Transverse colon (tissue), 4 donors: Measurements from ENCODE around the gene TMEM72.

Experiments
- CTCF ChIP-seq, 5 experiments: fragments of 200-600 bp in 3 of 5; fragments of 450-650 bp in 2 of 5; sonication (generic) in 3 of 5; IDR thresholded peaks; 1 replicate in 2 of 5; 2 replicates in 3 of 5; pipeline ENCODE4 v1.5.1; 2016 to 2017; ENCODE audit warnings: antibody characterized with exemption in 5 of 5, inconsistent platforms in 3 of 5, mild to moderate bottlenecking in 2 of 5, moderate library complexity in 1 of 5
- POLR2AphosphoS5 ChIP-seq, 3 donors: sonication (generic); formaldehyde crosslinking; IDR thresholded peaks; one replicate each; pipeline ENCODE4 v1.6.1; 2016; ENCODE audit warnings: antibody characterized with exemption in 3 of 3

GRCh38 chr10:44959247-44960087, 48.3 kb downstream of the TMEM72 start, which contains the start of gene RASSF4:
- TF ChIP-seq CTCF (IDR thresholded peaks at IDR 0.05) (peak in 1 of 5 experiments; percentile 28), POLR2AphosphoS5 (IDR thresholded peaks at IDR 0.05) (peak; percentile 88 to 93 (median 89))
